Activated CD4-positive, alpha-beta T cell treated with anti-CD3 and anti-CD28 coated beads, Interleukin-2, amount 50 U/mL, for 48 hours (primary cell): Measurements from ENCODE around the gene SHISA4.
"Not testable (repeated sequence)": the region's sequence is repeated elsewhere in the genome, so short reads cannot be mapped to it uniquely, and the experiment has no call there.

Experiments
- DNase-seq, 2 experiments: peaks; one replicate each; pipeline ENCODE4 v3.0.0-alpha.2; 2020

SHISA4 gene

GRCh38 chr1:201888282-201889089 is at the start of gene SHISA4:
SHISA4 (plus strand) TSS chr1:201888898; CDS start chr1:201888995, 97 bp downstream.
- peak in 1 of 2 experiments; percentile 20 for DNase-seq

GRCh38 chr1:201839089-201839488 is 49.6 kb upstream of the SHISA4 start:
- not testable (repeated sequence) for DNase-seq

GRCh38 chr1:201840055-201840454 is 48.6 kb upstream of the SHISA4 start:
- no peak for DNase-seq

GRCh38 chr1:201840490-201840889 is 48.2 kb upstream of the SHISA4 start:
- DNase-seq, result no peak

- no peak for DNase-seq
Measured at GRCh38 chr1:201841265-201841912, 47.3 kb upstream of the SHISA4 start.

- DNase-seq, result no peak
Measured at GRCh38 chr1:201842472-201843027, 46.1 kb upstream of the SHISA4 start.

GRCh38 chr1:201845331-201846083 is 43.2 kb upstream of the SHISA4 start:
- DNase-seq, result no peak

GRCh38 chr1:201847150-201847549 is 41.5 kb upstream of the SHISA4 start:
- DNase-seq, result no peak

GRCh38 chr1:201848230-201848629 is 40.5 kb upstream of the SHISA4 start:
- no peak for DNase-seq

- DNase-seq, result no peak
Measured at GRCh38 chr1:201849372-201850052, 39.2 kb upstream of the SHISA4 start.

GRCh38 chr1:201850053-201850397 is 38.7 kb upstream of the SHISA4 start:
- DNase-seq, result no peak

- DNase-seq, result no peak
Measured at GRCh38 chr1:201851949-201852348, 36.7 kb upstream of the SHISA4 start.

- not testable (repeated sequence) for DNase-seq
Measured at GRCh38 chr1:201856722-201857121, 32.0 kb upstream of the SHISA4 start.

- no peak for DNase-seq
Measured at GRCh38 chr1:201859424-201859823, 29.3 kb upstream of the SHISA4 start.

- no peak for DNase-seq
Measured at GRCh38 chr1:201861448-201861847, 27.2 kb upstream of the SHISA4 start.

- DNase-seq, result no peak
Measured at GRCh38 chr1:201870397-201870796, 18.3 kb upstream of the SHISA4 start.

- no peak for DNase-seq
Measured at GRCh38 chr1:201874672-201875071, 14.0 kb upstream of the SHISA4 start.

GRCh38 chr1:201876148-201876818 is 12.4 kb upstream of the SHISA4 start:
- no peak for DNase-seq

- peak in 1 of 2 experiments; percentile 25 for DNase-seq
Measured at GRCh38 chr1:201877877-201878401, 10.8 kb upstream of the SHISA4 start.

GRCh38 chr1:201880928-201881571 is 7.6 kb upstream of the SHISA4 start:
- DNase-seq, result no peak

GRCh38 chr1:201881617-201882016 is 7.1 kb upstream of the SHISA4 start:
- no peak for DNase-seq
